H1 (cell line): ENCODE measurements around the gene MEA1.

Experiments
- BACH1 ChIP-seq: IDR thresholded peaks from 2 replicates; pipeline ENCODE4 v1.6.1; 2012; ENCODE audit warnings: low read length, improper control_type of control experiment
- CHD1 ChIP-seq: IDR thresholded peaks from 2 replicates; pipeline ENCODE4 v1.6.1; 2012; ENCODE audit warnings: low read depth, low read length, improper control_type of control experiment
- CTCF ChIP-seq, 3 experiments: IDR thresholded peaks; 1 replicate in 2 of 3; 2 replicates in 1 of 3; pipeline versions ENCODE4 v1.5.1 to v1.6.1; 2011; ENCODE audit warnings: low read length in 3 of 3, mild to moderate bottlenecking in 3 of 3, inconsistent platforms in 2 of 3, low read depth in 1 of 3, moderate library complexity in 1 of 3; ENCODE audit not compliant: insufficient read depth in 1 of 3; ENCODE audit errors: control extremely low read depth in 1 of 3
- EZH2 ChIP-seq: fragments of 200-600 bp; sonication (generic); IDR thresholded peaks from 2 replicates; pipeline ENCODE4 v1.7.1; 2012; ENCODE audit warnings: low read depth, mild to moderate bottlenecking, moderate library complexity, low read length, inconsistent platforms; ENCODE audit not compliant: severe bottlenecking
- POLR2A ChIP-seq, 2 experiments: IDR thresholded peaks; 1 replicate in 1 of 2; 2 replicates in 1 of 2; pipeline ENCODE4 v1.6.1; 2011; ENCODE audit warnings: low read depth in 2 of 2, low read length in 2 of 2, mild to moderate bottlenecking in 2 of 2; ENCODE audit errors: control extremely low read depth in 1 of 2
- POU5F1 ChIP-seq: IDR thresholded peaks from 2 replicates; pipeline ENCODE4 v1.6.1; 2011; ENCODE audit warnings: low read depth, mild to moderate bottlenecking, low read length, moderate library complexity
- SP4 ChIP-seq: IDR thresholded peaks from 2 replicates; pipeline ENCODE4 v1.6.1; 2012; ENCODE audit warnings: low read length, inconsistent platforms
- SRF ChIP-seq: IDR thresholded peaks from 2 replicates; pipeline ENCODE4 v1.6.1; 2011; ENCODE audit warnings: mild to moderate bottlenecking, low read depth, low read length, moderate library complexity

GRCh38 chr6:42969431-42969830, 44.3 kb downstream of the MEA1 start:
- no peak for TF ChIP-seq BACH1
- no peak for TF ChIP-seq POLR2A (IDR thresholded peaks at IDR 0.05; ENCODE audit: control extremely low read depth in 1 of 2, low read depth in 2 of 2, low read length in 2 of 2)
- no peak for TF ChIP-seq POU5F1
- TF ChIP-seq EZH2 = no peak
- TF ChIP-seq CTCF (IDR thresholded peaks at IDR 0.05; ENCODE audit: control extremely low read depth in 1 of 3, insufficient read depth in 1 of 3, low read depth in 1 of 3, low read length in 3 of 3) = no peak
- no peak for TF ChIP-seq SP4
- no peak for TF ChIP-seq SRF
- TF ChIP-seq CHD1 = no peak
